AG09319 (cell line): Measurements from ENCODE around the gene XXYLT1.

ENCODE experiments used
- DNase-seq: peaks from one replicate; pipeline ENCODE4 v3.0.0-alpha.2; 2010; ENCODE audit warnings: low read depth; ENCODE audit errors: extremely low read depth
- CTCF ChIP-seq: IDR thresholded peaks from 2 replicates; pipeline ENCODE4 v1.5.1; 2011; ENCODE audit warnings: low read depth, mild to moderate bottlenecking, inconsistent platforms, low read length, moderate library complexity

XXYLT1 gene

GRCh38 chr3:195103623-195104022 lies 167.3 kb downstream of the XXYLT1 start:
- TF ChIP-seq CTCF, result no peak
- no peak for DNase-seq

DNA sequence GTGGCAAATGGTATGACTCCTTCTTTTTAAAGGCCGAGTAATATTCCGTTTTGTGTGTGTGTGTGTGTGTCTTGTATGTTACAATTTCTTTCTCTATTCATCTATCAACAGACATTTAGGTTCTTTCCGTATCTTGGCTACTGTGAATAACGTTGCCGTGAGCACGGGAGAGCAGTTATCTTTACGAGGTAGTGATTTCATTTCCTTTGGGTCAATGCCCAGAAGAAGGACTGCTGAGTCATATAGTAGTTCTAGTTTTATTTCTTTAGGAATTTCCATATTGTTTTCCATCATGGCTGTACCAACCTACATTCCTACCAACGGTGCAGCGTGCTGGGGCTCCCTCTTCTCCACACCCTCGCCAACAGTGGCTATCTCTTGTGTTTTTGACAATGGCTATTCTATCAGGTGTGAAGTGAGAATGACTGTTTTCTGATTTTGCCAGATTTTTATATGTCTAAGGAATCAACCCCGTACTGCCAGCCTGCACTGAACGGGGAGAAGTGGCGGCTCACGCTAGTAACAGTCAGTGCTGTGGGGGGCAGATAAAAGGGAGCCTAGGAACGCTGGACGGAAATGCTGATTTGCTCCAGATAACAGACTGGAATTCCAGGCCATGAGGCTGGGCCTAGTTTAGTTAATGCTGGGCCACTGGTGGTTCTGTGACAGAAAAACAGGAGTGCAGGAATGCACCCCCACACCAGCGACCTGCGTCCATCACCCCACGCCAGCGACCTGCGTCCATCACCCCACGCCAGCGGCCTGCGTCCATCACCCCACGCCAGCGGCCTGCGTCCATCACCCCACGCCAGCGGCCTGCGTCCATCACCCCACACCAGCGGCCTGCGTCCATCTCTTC lies 168.1 kb downstream of the XXYLT1 start:
- peak; percentile 78 for DNase-seq
- no peak for TF ChIP-seq CTCF

- TF ChIP-seq CTCF, result no peak
- no peak for DNase-seq
Observed at GRCh38 chr3:195101927-195102608, 168.9 kb downstream of the XXYLT1 start.

DNA sequence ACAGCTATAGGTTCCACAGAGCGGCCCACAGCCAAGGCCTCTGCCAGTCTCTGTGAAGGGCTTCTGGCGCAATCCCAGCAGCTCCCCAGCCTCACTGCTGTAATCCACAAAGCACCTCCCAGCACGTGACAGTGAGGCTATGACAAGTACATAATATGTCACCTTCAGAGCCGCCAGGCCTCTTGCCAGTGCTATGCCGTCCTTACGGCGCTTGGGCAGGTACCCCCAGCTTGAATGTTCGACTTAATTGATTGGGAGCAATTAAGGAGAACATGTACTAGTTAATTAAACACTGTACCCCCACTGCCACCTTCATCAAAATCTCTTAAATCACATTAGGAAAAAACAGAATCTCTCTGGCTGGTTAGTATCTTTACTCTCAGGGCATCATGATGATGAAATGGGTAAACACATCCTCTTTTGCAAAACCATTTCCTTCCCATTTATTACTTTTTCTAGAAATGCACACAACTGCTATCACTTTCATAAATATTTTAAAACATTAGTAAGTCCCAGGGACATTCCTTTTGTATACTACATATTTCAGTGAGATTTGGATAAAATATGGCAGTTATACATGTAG lies 169.9 kb downstream of the XXYLT1 start:
- no peak for DNase-seq
- TF ChIP-seq CTCF, result no peak

DNA sequence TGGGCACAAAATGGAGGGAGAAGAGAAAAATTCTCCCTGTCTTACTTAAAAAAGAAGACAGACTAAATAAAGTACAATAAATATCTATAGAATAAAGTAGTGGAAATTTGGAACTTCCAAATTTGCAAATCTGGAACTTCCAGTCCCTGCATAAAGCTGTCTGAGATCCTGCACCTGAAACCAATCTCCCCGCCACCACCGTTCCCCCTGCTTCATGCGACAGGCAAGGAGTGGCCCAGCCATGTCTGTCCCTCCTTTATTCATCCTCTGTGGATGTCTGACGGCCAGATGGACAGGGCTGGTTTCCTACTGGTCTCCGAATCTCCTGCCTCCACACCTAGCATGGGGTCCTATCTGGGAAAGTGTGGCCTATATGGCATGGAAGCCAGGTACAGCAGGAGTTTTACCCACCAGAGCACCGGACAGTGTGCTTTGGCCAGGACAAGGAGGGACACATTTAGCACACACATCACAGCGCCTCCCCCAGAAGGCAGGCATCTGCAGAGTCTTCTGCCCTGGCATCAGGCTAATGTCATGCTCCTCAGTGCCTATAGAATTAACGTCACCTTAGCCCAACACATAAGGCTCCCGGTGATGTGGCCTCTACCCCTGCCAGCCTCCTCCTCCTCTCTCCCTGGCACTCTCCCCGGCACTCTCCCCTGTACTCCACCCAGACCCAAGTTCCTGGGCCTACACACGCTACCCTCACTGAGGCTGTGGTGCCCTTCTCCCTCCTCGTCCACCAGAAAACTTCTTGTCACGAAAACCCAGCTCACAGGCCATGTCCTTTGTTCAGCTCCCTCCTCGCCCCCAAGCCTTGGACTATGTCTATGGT lies 170.8 kb downstream of the XXYLT1 start:
- TF ChIP-seq CTCF, result no peak
- no peak for DNase-seq

- no peak for TF ChIP-seq CTCF
- DNase-seq, result no peak
Observed at GRCh38 chr3:195098741-195099525, 172.0 kb downstream of the XXYLT1 start.
